ENCODE measurements around the gene HCRTR2. TPM values are rescaled to one million over a fixed set of nuclear protein-coding genes. Genes with fewer than 3 reads are reported as not detected.
"Not testable (repeated sequence)": the region's sequence is repeated elsewhere in the genome, so short reads cannot be mapped to it uniquely, and the experiment has no call there.

The HCRTR2 gene
- total and polyA plus RNA-seq, 9 donors = 0.04 to 0.12 (median 0.11) TPM; not detected in 6

- Histone ChIP-seq H3K4me3 (no peak overlapping the region), H3K4me1 (ENCODE audit: insufficient read depth) (no peaks in the 10 kb centered on the region), H3K27ac (no peak overlapping the region), H3K27me3 (no peaks in the 10 kb centered on the region), H3K36me3 (no peaks in the 10 kb centered on the region), H3K9me3 (no peaks in the 10 kb centered on the region)
- WGBS, 3 donors = 88 to 95% (median 89%) methylated on average over 2 of the region's 2 CpGs
- TF ChIP-seq CTCF (IDR thresholded peaks at IDR 0.05) = no peak
- TF ChIP-seq POLR2A (IDR thresholded peaks at IDR 0.05) = no peak
- no peak for TF ChIP-seq EP300 (IDR thresholded peaks at IDR 0.05)
- no peak for DNase-seq
- intact Hi-C loops (cut with DNase I) = no loop called here
Measured at GRCh38 chr6:55227862-55228261, 53.5 kb downstream of the HCRTR2 start.

GRCh38 chr6:55239099-55239498, 64.8 kb downstream of the HCRTR2 start:
- H3K9me3 ChIP-seq = no peaks in the 10 kb centered on the region
- TF ChIP-seq CTCF (IDR thresholded peaks at IDR 0.05) (no peak), POLR2A (IDR thresholded peaks at IDR 0.05) (no peak), EP300 (IDR thresholded peaks at IDR 0.05) (no peak)
- no peak overlapping the region for H3K27ac ChIP-seq
- WGBS, 3 donors = 38 to 56% (median 46%) methylated on average over 1 of the region's 1 CpG
- DNase-seq = no peak
- H3K4me3 ChIP-seq = no peak overlapping the region
- no peaks in the 10 kb centered on the region for H3K4me1 ChIP-seq (ENCODE audit: insufficient read depth)
- no peaks in the 10 kb centered on the region for H3K36me3 ChIP-seq
- intact Hi-C loops (cut with DNase I) = no loop called here
- no peaks in the 10 kb centered on the region for H3K27me3 ChIP-seq

GRCh38 chr6:55240975-55241605, 66.8 kb downstream of the HCRTR2 start:
- H3K27ac ChIP-seq; H3K36me3 ChIP-seq; H3K4me3 ChIP-seq; DNase-seq; H3K27me3 ChIP-seq; H3K9me3 ChIP-seq; H3K4me1 ChIP-seq (ENCODE audit: insufficient read depth); intact Hi-C loops (cut with DNase I): not testable (repeated sequence)
- 47 to 53% (median 47%) methylated on average over 6 of the region's 6 CpGs for WGBS, 3 donors

- no peaks in the 10 kb centered on the region for H3K9me3 ChIP-seq
- no peaks in the 10 kb centered on the region for H3K4me1 ChIP-seq (ENCODE audit: insufficient read depth)
- no peak overlapping the region for H3K4me3 ChIP-seq
- H3K27ac ChIP-seq = no peak overlapping the region
- 24 to 32% (median 30%) methylated on average over 1 of the region's 1 CpG for WGBS, 3 donors
- intact Hi-C loops (cut with DNase I) = no loop called here
- TF ChIP-seq CTCF (IDR thresholded peaks at IDR 0.05) (no peak), EP300 (IDR thresholded peaks at IDR 0.05) (no peak), POLR2A (IDR thresholded peaks at IDR 0.05) (no peak)
- H3K27me3 ChIP-seq = peaks cover 2% of the 10 kb centered on the region
- no peaks in the 10 kb centered on the region for H3K36me3 ChIP-seq
- DNase-seq = no peak
Measured at GRCh38 chr6:55250400-55250799, 76.1 kb downstream of the HCRTR2 start.

GRCh38 chr6:55255113-55255512, 80.8 kb downstream of the HCRTR2 start:
- no peak overlapping the region for H3K27ac ChIP-seq
- no peaks in the 10 kb centered on the region for H3K36me3 ChIP-seq
- intact Hi-C loops (cut with DNase I) = no loop called here
- H3K4me1 ChIP-seq (ENCODE audit: insufficient read depth) = no peaks in the 10 kb centered on the region
- no peak for DNase-seq
- TF ChIP-seq POLR2A (IDR thresholded peaks at IDR 0.05) = no peak
- no peak for TF ChIP-seq CTCF (IDR thresholded peaks at IDR 0.05)
- TF ChIP-seq EP300 (IDR thresholded peaks at IDR 0.05) = no peak
- H3K9me3 ChIP-seq = no peaks in the 10 kb centered on the region
- H3K4me3 ChIP-seq = no peak overlapping the region
- WGBS, 3 donors = 62 to 67% (median 62%) methylated on average over 10 of the region's 10 CpGs
- no peaks in the 10 kb centered on the region for H3K27me3 ChIP-seq
